ENCODE data around the gene PPP2R3A.

Gene PPP2R3A

DNA sequence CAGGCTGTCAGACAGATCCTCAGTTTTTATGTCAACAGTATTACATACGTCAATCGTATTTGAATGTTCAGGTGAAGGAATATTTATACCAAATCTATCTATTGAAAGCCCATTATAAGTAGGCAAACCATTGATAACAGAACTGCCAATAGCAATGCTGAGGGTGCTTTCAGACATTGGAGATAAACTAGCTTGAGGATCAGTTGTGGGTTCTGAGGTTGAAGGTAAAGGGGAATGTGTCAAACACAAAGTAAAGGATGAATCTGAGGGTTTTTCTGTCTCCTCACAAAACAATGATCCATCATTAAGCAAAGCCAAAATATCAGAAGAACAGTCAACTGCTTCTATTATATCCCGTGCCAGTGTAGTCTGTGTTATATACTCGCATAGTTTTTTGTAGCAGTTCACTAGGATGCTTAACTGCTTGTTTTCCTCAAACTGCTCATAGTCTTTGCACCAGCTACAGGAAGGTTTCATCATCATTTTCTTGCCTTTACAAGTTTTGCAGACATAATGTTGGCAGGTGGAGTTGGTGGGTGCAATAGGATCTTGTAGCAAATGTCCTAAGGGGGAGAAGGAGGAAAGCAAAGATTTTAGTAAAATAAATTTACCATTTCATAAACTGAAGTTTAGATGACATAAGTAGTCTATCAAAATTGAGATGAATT lies 186.8 kb downstream of the PPP2R3A start:
- H3K4me1 ChIP-seq (ENCODE audit: insufficient read depth, low read length, poor library complexity, severe bottlenecking) = peaks cover 23% of the 10 kb centered on the region
- TF ChIP-seq, protein P1, sequence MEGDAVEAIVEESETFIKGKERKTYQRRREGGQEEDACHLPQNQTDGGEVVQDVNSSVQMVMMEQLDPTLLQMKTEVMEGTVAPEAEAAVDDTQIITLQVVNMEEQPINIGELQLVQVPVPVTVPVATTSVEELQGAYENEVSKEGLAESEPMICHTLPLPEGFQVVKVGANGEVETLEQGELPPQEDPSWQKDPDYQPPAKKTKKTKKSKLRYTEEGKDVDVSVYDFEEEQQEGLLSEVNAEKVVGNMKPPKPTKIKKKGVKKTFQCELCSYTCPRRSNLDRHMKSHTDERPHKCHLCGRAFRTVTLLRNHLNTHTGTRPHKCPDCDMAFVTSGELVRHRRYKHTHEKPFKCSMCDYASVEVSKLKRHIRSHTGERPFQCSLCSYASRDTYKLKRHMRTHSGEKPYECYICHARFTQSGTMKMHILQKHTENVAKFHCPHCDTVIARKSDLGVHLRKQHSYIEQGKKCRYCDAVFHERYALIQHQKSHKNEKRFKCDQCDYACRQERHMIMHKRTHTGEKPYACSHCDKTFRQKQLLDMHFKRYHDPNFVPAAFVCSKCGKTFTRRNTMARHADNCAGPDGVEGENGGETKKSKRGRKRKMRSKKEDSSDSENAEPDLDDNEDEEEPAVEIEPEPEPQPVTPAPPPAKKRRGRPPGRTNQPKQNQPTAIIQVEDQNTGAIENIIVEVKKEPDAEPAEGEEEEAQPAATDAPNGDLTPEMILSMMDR (conservative IDR thresholded peaks at IDR 0.05; ENCODE audit: low read length) = no peak
- no peak for TF ChIP-seq EZH2phosphoT487 (IDR thresholded peaks at IDR 0.05; ENCODE audit: borderline replicate concordance)
- no peaks in the 10 kb centered on the region for H3K9me2 ChIP-seq (replicated peaks; ENCODE audit: low read depth, low read length)
- H3K36me3 ChIP-seq (ENCODE audit: insufficient read depth, low read length) = peaks cover 56% of the 10 kb centered on the region; the same call in 1 of the 2 replicates
- no peak overlapping the region for H3K4me2 ChIP-seq (ENCODE audit: low read depth, low read length, poor library complexity, severe bottlenecking)
- no peak overlapping the region for H3K4me3 ChIP-seq (ENCODE audit: low read length, poor library complexity, severe bottlenecking)
- peaks cover 99% of the 10 kb centered on the region for H3K79me2 ChIP-seq (ENCODE audit: insufficient read depth, low read length)
- H3K9me3 ChIP-seq (ENCODE audit: insufficient read depth, low read depth, low read length) = no peaks in the 10 kb centered on the region
- no peaks in the 10 kb centered on the region for H3K27me3 ChIP-seq (ENCODE audit: insufficient read depth, low read length, poor library complexity, severe bottlenecking)
- H2AFZ ChIP-seq (ENCODE audit: low read length) = no peak overlapping the region
- no peaks in the 10 kb centered on the region; the same call in 1 of the 2 replicates for H3F3A ChIP-seq (ENCODE audit: low read depth)
- H3K9ac ChIP-seq (ENCODE audit: low read depth, low read length, poor library complexity, severe bottlenecking) = no peak overlapping the region
- H4K20me1 ChIP-seq (ENCODE audit: insufficient read depth, low read length, poor library complexity, severe bottlenecking) = peaks cover 100% of the 10 kb centered on the region

- Histone ChIP-seq H3K4me2 (ENCODE audit: low read depth, low read length, poor library complexity, severe bottlenecking) (no peak overlapping the region), H3K4me3 (ENCODE audit: low read length, poor library complexity, severe bottlenecking) (no peak overlapping the region), H3K9ac (ENCODE audit: low read depth, low read length, poor library complexity, severe bottlenecking) (no peak overlapping the region), H3K79me2 (ENCODE audit: insufficient read depth, low read length) (peaks cover 99% of the 10 kb centered on the region), H3K9me2 (replicated peaks; ENCODE audit: low read depth, low read length) (no peaks in the 10 kb centered on the region), H3K9me3 (ENCODE audit: insufficient read depth, low read depth, low read length) (no peaks in the 10 kb centered on the region), H2AFZ (ENCODE audit: low read length) (no peak overlapping the region), H3K4me1 (ENCODE audit: insufficient read depth, low read length, poor library complexity, severe bottlenecking) (peaks cover 23% of the 10 kb centered on the region), H3K27me3 (ENCODE audit: insufficient read depth, low read length, poor library complexity, severe bottlenecking) (no peaks in the 10 kb centered on the region), H3K36me3 (ENCODE audit: insufficient read depth, low read length) (peaks cover 50% of the 10 kb centered on the region; the same call in 1 of the 2 replicates), H3F3A (ENCODE audit: low read depth) (no peaks in the 10 kb centered on the region; the same call in 1 of the 2 replicates), H4K20me1 (ENCODE audit: insufficient read depth, low read length, poor library complexity, severe bottlenecking) (peaks cover 100% of the 10 kb centered on the region)
- TF ChIP-seq, protein P1 (conservative IDR thresholded peaks at IDR 0.05; ENCODE audit: low read length) = no peak
- TF ChIP-seq EZH2phosphoT487 (IDR thresholded peaks at IDR 0.05; ENCODE audit: borderline replicate concordance) = no peak
Measured at GRCh38 chr3:136152963-136153362, 187.4 kb downstream of the PPP2R3A start.

DNA sequence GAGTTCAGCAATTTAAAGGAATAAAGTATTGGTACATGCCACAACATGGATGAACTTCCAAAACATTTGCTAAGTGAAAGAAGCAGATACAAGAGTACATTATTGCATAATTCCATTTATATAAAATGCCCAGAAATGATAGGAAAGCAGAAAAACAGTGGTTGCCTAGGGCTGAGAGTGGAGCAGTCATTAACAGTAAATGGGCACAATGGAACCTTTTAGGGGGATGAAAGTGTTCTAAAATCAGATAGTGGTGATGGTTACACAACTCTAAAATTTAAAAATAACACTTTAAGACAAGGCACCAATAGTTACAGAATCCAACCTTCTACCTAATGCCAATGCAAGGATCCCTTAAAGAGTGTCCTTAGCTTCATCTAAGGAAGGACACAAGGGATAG lies 196.0 kb downstream of the PPP2R3A start:
- Histone ChIP-seq H3K79me2 (ENCODE audit: insufficient read depth, low read length) (peaks cover 100% of the 10 kb centered on the region), H4K20me1 (ENCODE audit: insufficient read depth, low read length, poor library complexity, severe bottlenecking) (peaks cover 92% of the 10 kb centered on the region), H3K9me2 (replicated peaks; ENCODE audit: low read depth, low read length) (no peaks in the 10 kb centered on the region), H3F3A (ENCODE audit: low read depth) (no peaks in the 10 kb centered on the region), H3K9ac (ENCODE audit: low read depth, low read length, poor library complexity, severe bottlenecking) (no peak overlapping the region), H3K4me3 (ENCODE audit: low read length, poor library complexity, severe bottlenecking) (no peak overlapping the region), H3K4me2 (ENCODE audit: low read depth, low read length, poor library complexity, severe bottlenecking) (no peak overlapping the region), H2AFZ (ENCODE audit: low read length) (no peak overlapping the region), H3K4me1 (ENCODE audit: insufficient read depth, low read length, poor library complexity, severe bottlenecking) (peaks cover 17% of the 10 kb centered on the region), H3K9me3 (ENCODE audit: insufficient read depth, low read depth, low read length) (no peaks in the 10 kb centered on the region), H3K27me3 (ENCODE audit: insufficient read depth, low read length, poor library complexity, severe bottlenecking) (no peaks in the 10 kb centered on the region), H3K36me3 (ENCODE audit: insufficient read depth, low read length) (no peaks in the 10 kb centered on the region)
- TF ChIP-seq, protein P1 (conservative IDR thresholded peaks at IDR 0.05; ENCODE audit: low read length) = no peak
- no peak for TF ChIP-seq EZH2phosphoT487 (IDR thresholded peaks at IDR 0.05; ENCODE audit: borderline replicate concordance)

All from Loucy (cell line).